HL-60 (cell line): ENCODE data around the gene KIAA0825.

Experiments used
- POLR2AphosphoS5 ChIP-seq: IDR thresholded peaks from 2 replicates; pipeline ENCODE4 v1.6.1; 2012; ENCODE audit warnings: low read depth
- SPI1 ChIP-seq: IDR thresholded peaks from 2 replicates; pipeline ENCODE4 v1.6.1; 2012; ENCODE audit warnings: low read depth, mild to moderate bottlenecking, borderline replicate concordance

- TF ChIP-seq SPI1 (no peak), POLR2AphosphoS5 (no peak)
Observed at GRCh38 chr5:94440015-94440414, 178.4 kb downstream of the KIAA0825 start.
